NCI-H2171 (cell line): ENCODE results near the gene CNR2.
"Not testable (repeated sequence)": the region's sequence is repeated elsewhere in the genome, so short reads cannot be mapped to it uniquely, and the experiment has no call there.

Experiments
- DNase-seq: peaks from one replicate; lab custom pipeline; 2025; lab: John Stamatoyannopoulos, UW

CNR2 gene

GRCh38 chr1:23836037-23836436, 77.1 kb downstream of the CNR2 start:
- DNase-seq = no peak

- DNase-seq = not testable (repeated sequence)
These were observed 79.0 kb downstream of the CNR2 start for GRCh38 chr1:23834156-23834555.

- no peak for DNase-seq
These were observed 85.4 kb downstream of the CNR2 start for GRCh38 chr1:23827717-23828116.

GRCh38 chr1:23826590-23826989, 86.6 kb downstream of the CNR2 start:
- not testable (repeated sequence) for DNase-seq

GRCh38 chr1:23825762-23826522, 87.2 kb downstream of the CNR2 start:
- DNase-seq = no peak

- peak; percentile 96 for DNase-seq
These were observed 87.9 kb downstream of the CNR2 start, which contains the start of gene HMGCL for GRCh38 chr1:23825076-23825761. Gene HMGCL, minus strand, starts transcription at chr1:23825429. Its CDS starts 14 bp downstream, at chr1:23825415.

GRCh38 chr1:23824711-23825075, 88.5 kb downstream of the CNR2 start:
- DNase-seq = no peak

- DNase-seq = no peak
These were observed 89.4 kb downstream of the CNR2 start for GRCh38 chr1:23823767-23824166.
